Stimulated activated CD8-positive, alpha-beta memory T cell treated with anti-CD3 and anti-CD28 coated beads, Interleukin-2, amount 100 ng/mL, for 48 hours (primary cell): ENCODE data around the gene IRX1.

Experiments
- DNase-seq, 2 donors: peaks; one replicate each; pipeline ENCODE4 v3.0.0-alpha.2; 2020; ENCODE audit warnings: low read depth in 2 of 2

IRX1 gene

DNA sequence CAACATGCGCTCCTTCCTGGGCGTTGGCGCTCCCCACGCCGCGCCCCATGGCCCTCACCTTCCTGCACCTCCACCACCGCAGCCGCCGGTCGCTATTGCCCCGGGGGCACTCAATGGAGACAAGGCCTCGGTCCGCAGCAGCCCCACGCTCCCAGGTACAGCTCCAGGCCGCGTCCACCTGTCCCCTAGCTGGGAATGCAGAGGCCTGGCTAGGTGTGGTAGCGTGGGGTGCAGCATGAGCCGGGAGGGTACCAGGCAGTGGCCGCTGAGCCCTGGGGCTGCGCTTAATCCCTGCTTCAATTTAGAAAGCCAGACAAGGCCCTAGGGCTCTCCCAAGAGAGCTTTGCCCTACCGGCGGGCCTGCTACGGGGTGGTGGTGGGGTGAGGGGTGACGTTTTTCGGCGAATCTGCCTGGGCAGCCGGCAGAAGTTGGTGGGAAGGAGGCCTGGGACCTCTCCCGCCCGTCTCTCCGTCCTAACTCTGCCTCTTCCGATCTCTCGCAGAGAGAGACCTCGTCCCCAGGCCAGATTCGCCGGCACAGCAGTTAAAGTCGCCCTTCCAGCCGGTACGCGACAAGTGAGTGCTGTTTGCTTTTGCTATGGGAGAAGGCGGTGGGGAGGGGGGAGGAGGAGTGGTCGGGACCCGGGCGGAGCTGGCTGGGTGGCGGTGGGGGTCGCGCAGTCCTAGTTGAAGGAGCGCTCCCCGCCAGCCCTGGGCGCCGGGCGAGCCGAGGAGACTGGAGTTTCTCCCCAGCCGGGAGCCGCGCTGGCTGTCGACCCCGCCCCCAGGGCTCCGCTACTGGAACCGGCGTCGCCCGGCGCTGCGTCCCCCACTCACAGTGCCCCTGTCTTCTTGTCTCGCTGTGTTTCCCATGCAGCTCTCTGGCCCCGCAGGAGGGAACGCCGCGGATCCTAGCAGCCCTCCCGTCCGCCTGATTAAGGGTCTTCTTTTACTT is 4.8 kb downstream of the IRX1 start:
- no peak for DNase-seq

DNA sequence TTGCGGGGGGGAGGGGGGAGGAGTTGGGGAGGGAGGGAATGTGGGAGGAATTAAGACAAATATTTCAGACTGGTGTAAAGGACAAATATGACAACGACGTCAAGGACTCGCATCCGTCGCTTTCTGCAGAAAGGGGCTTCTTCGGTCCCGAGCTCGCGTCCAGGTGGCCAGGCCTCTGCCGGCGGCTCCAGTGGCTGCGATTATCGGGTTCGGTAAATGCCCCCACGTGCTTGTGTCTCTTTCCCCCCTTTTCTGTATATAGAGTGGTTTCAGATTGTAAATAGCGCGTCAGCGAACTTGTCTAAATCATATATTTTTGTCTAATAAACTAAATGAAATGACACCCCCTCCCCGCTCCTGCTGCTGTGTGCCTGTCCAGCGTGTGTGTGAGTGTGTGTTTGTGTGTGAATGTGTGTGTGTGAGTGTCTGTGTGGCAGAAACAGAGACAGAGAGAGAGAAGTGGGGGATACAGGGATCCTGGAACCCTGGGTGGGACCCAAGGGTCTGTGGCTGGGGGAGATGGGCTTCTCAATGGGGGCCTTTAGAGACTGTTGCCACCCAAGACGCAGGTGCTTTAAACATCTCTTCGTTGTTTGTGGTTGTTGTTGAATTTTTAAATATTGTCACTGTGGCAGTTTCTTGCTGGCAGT is 5.6 kb downstream of the IRX1 start:
- no peak for DNase-seq

GRCh38 chr5:3601911-3602782 is 6.5 kb downstream of the IRX1 start:
- DNase-seq: no peak

DNA sequence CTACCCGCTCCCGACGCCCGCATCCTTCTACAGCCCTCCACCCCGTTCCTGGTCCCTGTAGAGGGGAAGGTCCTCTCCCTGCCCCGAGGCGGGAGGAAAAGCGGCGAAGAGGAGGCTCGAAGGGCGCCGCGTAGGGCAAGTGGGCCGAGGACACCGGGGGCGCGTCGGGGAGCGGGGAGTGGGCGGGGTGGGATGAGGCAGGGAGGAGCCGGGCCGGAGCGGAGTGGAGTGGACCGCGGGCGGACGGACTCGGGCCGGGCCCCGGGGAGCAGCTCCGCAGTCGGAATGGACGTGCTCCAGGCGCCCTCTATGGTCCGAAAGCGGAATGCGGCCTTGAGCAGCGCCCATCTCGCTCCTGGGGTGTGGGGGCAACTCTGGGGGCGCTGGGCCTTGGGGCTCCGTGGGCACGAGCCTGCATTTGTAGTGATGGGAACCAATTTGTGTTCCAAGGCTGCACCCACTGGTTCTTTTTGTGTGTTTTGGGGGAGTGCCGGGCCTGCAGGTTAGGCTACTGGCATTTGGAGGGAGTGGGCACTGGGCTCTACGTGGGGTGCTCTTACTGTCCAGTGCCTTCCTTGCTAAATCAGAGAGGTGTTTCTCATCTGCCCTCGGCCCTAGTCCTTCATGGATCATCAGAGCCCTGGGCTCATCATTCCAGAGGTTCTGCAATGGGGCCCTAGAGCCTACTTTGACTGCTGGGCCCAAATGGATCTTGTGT is 7.3 kb downstream of the IRX1 start:
- no peak for DNase-seq

DNA sequence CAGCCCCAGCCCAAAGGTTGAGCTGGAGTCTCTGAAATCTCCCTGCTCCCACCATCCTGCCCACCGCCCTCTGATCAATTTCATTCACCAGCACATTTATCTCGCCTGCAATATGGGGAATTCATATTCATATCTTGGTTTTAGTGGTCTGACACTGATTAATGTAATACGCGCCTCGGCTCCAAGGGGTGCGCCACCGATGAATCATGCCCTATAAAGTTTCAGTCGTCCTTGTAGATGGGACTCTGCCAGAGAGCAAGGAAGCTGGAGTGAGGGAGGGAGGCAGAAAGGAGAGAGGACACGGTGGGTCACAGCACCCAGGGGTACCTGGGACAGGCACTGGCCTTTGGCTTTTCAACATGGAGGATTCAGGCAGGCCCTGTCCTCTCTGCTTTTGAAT is 8.9 kb downstream of the IRX1 start:
- no peak for DNase-seq

DNA sequence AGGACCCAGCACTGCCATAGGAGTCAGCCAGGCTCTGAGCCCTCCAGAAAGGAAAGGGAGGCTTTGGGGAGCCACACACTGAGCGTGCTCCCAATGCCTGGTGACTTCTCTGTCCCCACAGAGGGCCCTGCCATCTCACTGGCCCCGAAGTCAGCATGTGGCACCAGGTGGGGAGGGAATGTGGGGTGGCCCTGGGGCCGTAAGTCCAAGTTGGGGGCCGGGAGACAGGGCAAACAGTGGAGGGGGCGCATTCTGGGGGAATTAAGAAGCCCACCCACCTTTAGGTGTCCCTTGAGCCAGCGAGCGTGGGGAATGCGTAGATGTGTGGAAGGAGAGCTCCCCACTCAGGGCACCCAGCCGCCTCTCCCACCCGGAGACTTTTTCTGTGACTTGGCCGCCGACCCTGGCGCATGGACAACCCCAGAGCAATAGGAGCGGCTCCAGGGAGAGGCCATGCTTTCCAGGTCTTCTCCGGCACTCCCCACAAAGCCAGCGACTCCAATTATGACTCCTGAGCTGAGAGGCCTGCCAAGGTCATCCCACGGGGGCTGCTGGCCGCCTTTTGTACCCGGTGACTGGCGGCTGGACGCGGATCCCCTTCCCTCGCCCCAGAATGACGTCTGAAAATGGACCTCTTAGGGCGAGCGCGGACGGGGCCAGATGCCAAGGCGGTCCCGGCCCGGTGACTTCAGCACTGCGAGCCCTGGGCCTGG is 9.8 kb downstream of the IRX1 start:
- DNase-seq: no peak

DNA sequence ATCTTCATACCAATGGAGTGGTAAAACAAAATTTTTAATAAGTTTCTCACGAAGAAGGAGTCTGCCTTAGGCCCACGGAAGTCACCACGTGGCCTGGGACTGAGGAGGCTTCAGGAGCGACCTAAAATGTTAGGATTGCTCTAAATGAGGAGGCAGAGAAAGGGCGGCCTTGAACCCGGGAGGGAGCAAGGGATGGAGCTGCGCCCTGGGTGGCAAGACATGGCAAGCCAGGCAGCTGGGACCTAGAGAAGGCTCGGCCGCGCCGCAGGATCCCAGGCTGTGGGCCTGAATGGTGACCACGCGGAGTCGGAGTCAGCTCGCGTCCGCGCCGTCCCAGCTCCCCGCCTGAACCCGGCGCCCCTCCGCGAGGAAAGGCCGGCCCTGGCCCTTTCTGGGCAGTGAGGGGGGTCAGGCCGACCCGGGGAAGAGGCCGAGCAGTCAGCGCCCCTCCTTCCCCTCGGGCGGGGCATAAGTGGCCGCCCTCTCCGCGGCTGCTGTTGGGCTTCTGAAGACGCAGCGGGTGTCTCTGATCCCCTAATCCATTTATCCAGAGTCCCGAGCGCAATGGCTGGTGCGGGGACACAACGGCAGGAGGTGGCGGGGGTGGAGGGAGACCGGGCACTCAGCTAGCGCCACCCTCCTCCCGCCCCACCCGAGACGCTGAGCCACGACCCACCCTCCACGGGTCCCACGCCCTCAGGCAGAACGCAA is 10.6 kb downstream of the IRX1 start:
- no peak for DNase-seq

DNA sequence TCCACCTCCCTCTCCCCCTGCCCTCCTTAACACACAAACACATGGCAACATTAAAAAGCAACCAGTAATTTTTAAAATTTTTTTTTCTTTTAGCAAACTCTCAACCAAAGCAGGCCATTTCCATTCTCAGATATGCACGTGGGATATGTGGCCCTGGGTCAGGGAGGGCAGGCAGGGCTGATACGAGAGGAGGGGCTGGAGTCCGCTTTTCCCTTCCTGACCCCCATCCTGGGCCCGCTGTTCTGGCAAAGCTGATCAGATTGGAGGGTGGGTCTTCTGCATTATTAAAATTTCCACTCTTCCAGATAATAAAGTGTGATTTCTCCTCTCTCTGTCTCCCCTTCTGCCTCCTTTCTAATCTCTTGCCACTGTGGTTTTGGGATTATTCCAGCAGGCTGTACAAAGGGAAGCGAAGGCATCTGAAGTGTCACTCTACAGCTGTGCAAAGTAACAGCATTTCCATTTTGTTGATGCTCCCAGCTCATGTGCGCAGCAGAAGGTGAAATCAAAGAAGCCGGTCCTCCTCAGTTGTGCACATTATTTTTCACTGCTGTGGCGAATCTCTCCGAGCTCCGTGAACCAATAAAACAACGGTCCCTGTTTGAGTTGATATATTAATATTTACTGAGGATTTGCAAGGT is 12.0 kb downstream of the IRX1 start:
- no peak for DNase-seq

GRCh38 chr5:3609120-3609681 is 13.6 kb downstream of the IRX1 start:
- DNase-seq: no peak

GRCh38 chr5:3612591-3613042 is 17.0 kb downstream of the IRX1 start:
- no peak for DNase-seq

DNA sequence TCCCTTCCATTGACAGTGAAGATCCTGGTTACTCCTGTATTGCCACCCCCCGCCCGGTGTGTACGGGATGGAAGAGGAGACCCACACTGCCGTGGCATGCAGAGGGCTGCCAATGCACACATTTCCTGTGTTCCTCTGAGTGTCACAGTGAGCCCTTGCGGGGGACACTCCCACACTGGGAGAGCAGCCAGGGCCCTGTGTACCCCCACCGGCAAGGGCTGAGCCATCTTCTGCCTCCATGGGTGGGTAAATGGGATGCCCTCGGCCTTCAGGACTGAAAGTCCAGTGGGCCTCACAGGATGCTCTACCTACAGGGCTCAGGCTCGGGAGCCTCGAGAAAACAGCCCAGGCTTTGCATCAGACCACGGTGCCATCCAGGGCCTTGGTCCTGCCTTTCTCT is 18.1 kb downstream of the IRX1 start:
- no peak for DNase-seq

- no peak for DNase-seq
Observed at GRCh38 chr5:3615217-3615616, 19.6 kb downstream of the IRX1 start.

- no peak for DNase-seq
Observed at GRCh38 chr5:3615829-3616228, 20.2 kb downstream of the IRX1 start.

GRCh38 chr5:3619579-3619978 is 23.9 kb downstream of the IRX1 start:
- DNase-seq: no peak

DNA sequence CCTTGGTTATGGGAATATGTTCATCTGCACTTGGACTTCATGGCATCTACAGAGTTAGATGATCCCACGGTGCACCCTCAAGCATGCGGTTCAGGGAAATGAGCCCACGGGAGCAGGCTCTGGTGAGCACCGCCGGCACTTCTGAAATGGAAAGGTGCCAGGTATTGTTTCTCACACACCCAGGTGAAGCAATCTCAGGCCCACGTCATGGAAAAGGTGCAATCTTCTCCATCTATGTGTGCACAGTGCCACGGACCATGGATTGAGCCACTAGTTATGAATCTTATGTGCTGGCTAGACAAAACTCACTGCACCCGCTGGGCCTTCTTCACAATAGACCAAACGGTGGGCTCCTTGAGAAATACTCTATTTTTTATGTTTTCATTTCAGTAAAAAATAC is 27.3 kb downstream of the IRX1 start:
- DNase-seq: no peak

- DNase-seq: no peak
Observed at GRCh38 chr5:3625626-3626025, 30.0 kb downstream of the IRX1 start.

GRCh38 chr5:3634061-3634460 is 38.4 kb downstream of the IRX1 start:
- no peak for DNase-seq

DNA sequence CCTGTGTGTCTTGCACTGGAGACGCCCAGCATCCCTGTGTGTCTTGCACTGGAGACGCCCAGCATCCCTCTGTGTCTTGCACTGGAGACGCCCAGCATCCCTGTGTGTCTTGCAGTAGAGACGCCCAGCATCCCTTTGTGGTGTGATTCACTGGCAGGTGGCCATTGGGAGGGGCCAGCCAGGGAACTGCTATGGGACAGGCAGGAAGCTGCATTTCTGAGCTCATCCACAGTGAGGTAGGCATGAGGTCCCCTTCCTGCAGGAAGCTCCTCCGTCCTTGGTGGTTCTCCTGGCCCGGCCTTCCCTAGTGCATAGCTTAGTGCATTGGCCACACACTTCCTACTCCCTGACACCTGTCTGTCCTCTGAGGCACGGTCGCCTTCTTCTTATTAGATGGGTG is 43.5 kb downstream of the IRX1 start:
- DNase-seq: no peak

- no peak for DNase-seq
Observed at GRCh38 chr5:3642231-3642630, 46.6 kb downstream of the IRX1 start.
